NT2/D1 (cell line): Measurements from ENCODE around the gene GOLT1A.
"Not testable (repeated sequence)": the region's sequence is repeated elsewhere in the genome, so short reads cannot be mapped to it uniquely, and the experiment has no call there.

Experiments used
- YY1 ChIP-seq: IDR thresholded peaks from 2 replicates; pipeline ENCODE4 v1.6.1; 2011; ENCODE audit not compliant: insufficient read length, insufficient read depth
- ZNF274 ChIP-seq: IDR thresholded peaks from 2 replicates; pipeline ENCODE4 v1.6.1; 2011; ENCODE audit warnings: mild to moderate bottlenecking, low read depth, low read length

- not testable (repeated sequence) for TF ChIP-seq ZNF274, YY1
Measured at GRCh38 chr1:204239401-204239800, 25.6 kb upstream of the GOLT1A start.
